ENCODE measurements around the gene RXFP2. TPM values are rescaled to one million over a fixed set of nuclear protein-coding genes. Genes with fewer than 3 reads are reported as not detected.

Gene RXFP2
- total and polyA plus RNA-seq, 2 experiments from 2014 or later = not detected

- no peaks in the 10 kb centered on the region for H3K36me3 ChIP-seq
- no peaks in the 10 kb centered on the region for H3K4me1 ChIP-seq (ENCODE audit: low read depth)
- no peak overlapping the region for H3K4me3 ChIP-seq
- no peaks in the 10 kb centered on the region for H3K9me3 ChIP-seq (ENCODE audit: low read depth)
- no peak overlapping the region for H3K27ac ChIP-seq
- no peak for DNase-seq (ENCODE audit: low read depth in 1 of 2, low spot score in 1 of 2)
- TF ChIP-seq, protein P1, sequence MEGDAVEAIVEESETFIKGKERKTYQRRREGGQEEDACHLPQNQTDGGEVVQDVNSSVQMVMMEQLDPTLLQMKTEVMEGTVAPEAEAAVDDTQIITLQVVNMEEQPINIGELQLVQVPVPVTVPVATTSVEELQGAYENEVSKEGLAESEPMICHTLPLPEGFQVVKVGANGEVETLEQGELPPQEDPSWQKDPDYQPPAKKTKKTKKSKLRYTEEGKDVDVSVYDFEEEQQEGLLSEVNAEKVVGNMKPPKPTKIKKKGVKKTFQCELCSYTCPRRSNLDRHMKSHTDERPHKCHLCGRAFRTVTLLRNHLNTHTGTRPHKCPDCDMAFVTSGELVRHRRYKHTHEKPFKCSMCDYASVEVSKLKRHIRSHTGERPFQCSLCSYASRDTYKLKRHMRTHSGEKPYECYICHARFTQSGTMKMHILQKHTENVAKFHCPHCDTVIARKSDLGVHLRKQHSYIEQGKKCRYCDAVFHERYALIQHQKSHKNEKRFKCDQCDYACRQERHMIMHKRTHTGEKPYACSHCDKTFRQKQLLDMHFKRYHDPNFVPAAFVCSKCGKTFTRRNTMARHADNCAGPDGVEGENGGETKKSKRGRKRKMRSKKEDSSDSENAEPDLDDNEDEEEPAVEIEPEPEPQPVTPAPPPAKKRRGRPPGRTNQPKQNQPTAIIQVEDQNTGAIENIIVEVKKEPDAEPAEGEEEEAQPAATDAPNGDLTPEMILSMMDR (IDR thresholded peaks at IDR 0.05; ENCODE audit: low read depth, low read length) = no peak
- no peaks in the 10 kb centered on the region for H3K27me3 ChIP-seq
Measured at GRCh38 chr13:31798189-31798588, 58.9 kb downstream of the RXFP2 start.

- no peak overlapping the region for H3K4me3 ChIP-seq
- TF ChIP-seq, protein P1 (IDR thresholded peaks at IDR 0.05; ENCODE audit: low read depth, low read length) = no peak
- H3K36me3 ChIP-seq = no peaks in the 10 kb centered on the region
- H3K27ac ChIP-seq = no peak overlapping the region
- DNase-seq (ENCODE audit: low read depth in 1 of 2, low spot score in 1 of 2) = no peak
- no peaks in the 10 kb centered on the region for H3K9me3 ChIP-seq (ENCODE audit: low read depth)
- no peaks in the 10 kb centered on the region for H3K27me3 ChIP-seq
- no peaks in the 10 kb centered on the region for H3K4me1 ChIP-seq (ENCODE audit: low read depth)
Measured at GRCh38 chr13:31801088-31801487, 61.8 kb downstream of the RXFP2 start.

GRCh38 chr13:31803311-31803710 lies 64.0 kb downstream of the RXFP2 start:
- Histone ChIP-seq H3K4me1 (ENCODE audit: low read depth) (no peaks in the 10 kb centered on the region), H3K27ac (no peak overlapping the region), H3K4me3 (no peak overlapping the region), H3K36me3 (no peaks in the 10 kb centered on the region), H3K27me3 (no peaks in the 10 kb centered on the region), H3K9me3 (ENCODE audit: low read depth) (no peaks in the 10 kb centered on the region)
- TF ChIP-seq, protein P1 (IDR thresholded peaks at IDR 0.05; ENCODE audit: low read depth, low read length) = no peak
- no peak for DNase-seq (ENCODE audit: low read depth in 1 of 2, low spot score in 1 of 2)

GRCh38 chr13:31805841-31806240 lies 66.5 kb downstream of the RXFP2 start:
- no peaks in the 10 kb centered on the region for H3K4me1 ChIP-seq (ENCODE audit: low read depth)
- no peaks in the 10 kb centered on the region for H3K36me3 ChIP-seq
- TF ChIP-seq, protein P1 (IDR thresholded peaks at IDR 0.05; ENCODE audit: low read depth, low read length) = no peak
- H3K27ac ChIP-seq = no peak overlapping the region
- H3K9me3 ChIP-seq (ENCODE audit: low read depth) = no peaks in the 10 kb centered on the region
- no peak overlapping the region for H3K4me3 ChIP-seq
- no peak for DNase-seq (ENCODE audit: low read depth in 1 of 2, low spot score in 1 of 2)
- H3K27me3 ChIP-seq = no peaks in the 10 kb centered on the region

DNA sequence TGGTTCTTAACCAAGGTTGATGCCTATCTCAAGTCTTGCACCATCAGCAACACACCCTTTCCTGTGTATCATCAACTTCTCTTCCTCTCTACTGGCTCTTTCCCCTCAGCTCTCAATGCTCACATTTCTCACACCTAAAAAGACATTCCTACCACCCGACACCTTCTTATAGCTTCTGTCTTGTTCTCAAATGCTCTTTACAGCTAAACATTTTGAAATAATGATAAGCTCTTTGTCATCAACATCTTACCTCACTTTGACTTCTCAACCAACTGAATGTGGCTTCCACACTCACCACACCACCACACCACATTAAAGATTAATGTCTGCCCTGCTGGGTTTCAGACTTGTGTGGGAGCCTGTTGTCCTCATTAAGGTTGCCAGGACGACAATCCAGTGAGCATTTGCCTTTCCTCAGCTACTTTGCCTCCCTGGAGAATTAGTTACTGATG lies 67.8 kb downstream of the RXFP2 start:
- Histone ChIP-seq H3K27ac (no peak overlapping the region), H3K9me3 (ENCODE audit: low read depth) (no peaks in the 10 kb centered on the region), H3K36me3 (no peaks in the 10 kb centered on the region), H3K4me1 (ENCODE audit: low read depth) (no peaks in the 10 kb centered on the region), H3K4me3 (no peak overlapping the region), H3K27me3 (no peaks in the 10 kb centered on the region)
- TF ChIP-seq, protein P1 (IDR thresholded peaks at IDR 0.05; ENCODE audit: low read depth, low read length) = no peak
- DNase-seq (ENCODE audit: low read depth in 1 of 2, low spot score in 1 of 2) = peak in 1 of 2 donors; percentile 52

GRCh38 chr13:31814536-31814935 lies 75.2 kb downstream of the RXFP2 start:
- Histone ChIP-seq H3K27ac (no peak overlapping the region), H3K4me1 (ENCODE audit: low read depth) (no peaks in the 10 kb centered on the region), H3K9me3 (ENCODE audit: low read depth) (no peaks in the 10 kb centered on the region), H3K4me3 (no peak overlapping the region), H3K27me3 (no peaks in the 10 kb centered on the region), H3K36me3 (no peaks in the 10 kb centered on the region)
- DNase-seq (ENCODE audit: low read depth in 1 of 2, low spot score in 1 of 2) = no peak
- TF ChIP-seq, protein P1 (IDR thresholded peaks at IDR 0.05; ENCODE audit: low read depth, low read length) = no peak

All from cardiac muscle cell (in vitro differentiated cells and primary cell).